SK-N-MC (cell line): ENCODE data around the gene LAMC2.

Experiments used
- EZH2 ChIP-seq: fragments of 200-600 bp; sonication (generic); IDR thresholded peaks from one replicate; pipeline ENCODE4 v1.6.1; 2017; ENCODE audit warnings: antibody characterized with exemption
- POLR2AphosphoS5 ChIP-seq: IDR thresholded peaks from 2 replicates; pipeline ENCODE4 v1.6.1; 2012; ENCODE audit warnings: mild to moderate bottlenecking, low read depth, low read length, borderline replicate concordance

DNA sequence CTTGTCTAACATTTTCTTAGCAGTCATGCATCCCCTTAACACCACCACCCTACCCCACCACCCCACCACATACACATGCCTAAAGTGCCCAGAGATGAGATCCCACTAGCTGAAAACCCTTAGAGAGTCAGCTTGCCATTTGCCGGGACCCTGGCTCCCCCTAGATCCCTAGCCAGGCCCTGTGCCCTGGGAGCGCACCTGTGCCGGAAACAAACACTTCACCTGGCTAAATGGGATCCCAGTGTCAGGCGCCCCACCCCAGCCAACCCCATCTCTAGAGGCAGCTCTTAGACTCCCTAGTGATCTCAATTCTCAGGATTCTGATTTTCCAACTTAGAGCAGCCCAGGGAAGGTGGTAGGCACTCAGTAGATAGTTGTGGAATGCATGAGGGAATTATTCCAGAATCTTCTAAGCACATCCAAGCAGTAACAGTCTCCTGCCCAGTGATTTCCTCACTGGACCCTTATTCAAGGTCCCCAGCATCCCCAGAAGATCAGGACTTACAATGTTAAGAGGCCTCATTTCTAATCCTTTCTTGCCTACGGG, 105.2 kb downstream of the LAMC2 start:
- TF ChIP-seq POLR2AphosphoS5 (no peak), EZH2 (no peak)
